ENCODE results near the gene VSTM4.

The VSTM4 gene

DNA sequence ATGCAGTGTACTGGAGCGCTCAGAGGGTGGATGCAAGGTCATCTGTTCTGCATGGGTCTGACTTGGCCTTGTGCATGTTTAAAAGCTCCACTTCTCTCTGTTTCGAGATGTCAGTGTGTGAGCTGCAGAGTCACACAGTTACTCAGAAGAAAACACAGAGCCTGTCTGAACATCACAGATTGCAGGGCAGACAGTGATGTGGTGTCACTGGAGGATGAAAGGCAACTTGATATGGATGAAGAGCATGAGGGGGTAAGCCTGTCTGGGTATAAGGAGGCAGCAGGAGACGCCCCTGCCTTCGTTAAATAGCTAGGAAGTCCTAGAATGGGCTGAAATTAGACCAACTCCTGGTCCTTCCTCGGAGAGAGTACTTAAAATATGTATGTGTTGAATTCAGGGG, 108.2 kb downstream of the VSTM4 start:
- no peak for DNase-seq (ENCODE audit: low spot score)

DNA sequence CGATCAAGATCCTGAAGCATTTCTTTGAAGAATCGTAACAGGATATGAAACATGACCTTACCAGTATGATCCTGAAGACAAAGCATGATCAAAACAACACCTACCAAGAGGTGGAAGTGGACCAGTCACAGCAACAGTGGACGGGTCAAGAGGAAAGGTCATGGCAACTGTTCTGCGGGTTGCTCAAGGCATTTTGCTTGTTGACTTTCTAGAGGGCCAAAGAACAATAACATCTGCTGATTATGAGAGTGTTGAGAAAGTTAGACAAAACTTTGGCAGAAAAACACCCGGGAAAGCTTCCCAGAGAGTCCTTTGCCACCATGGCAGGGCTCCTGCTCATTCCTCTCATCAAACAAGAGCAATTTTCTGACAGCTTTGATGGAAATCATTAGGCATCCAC, 110.1 kb downstream of the VSTM4 start:
- DNase-seq (ENCODE audit: low spot score): no peak

- DNase-seq (ENCODE audit: low spot score): no peak
Observed at GRCh38 chr10:49001870-49002672, 113.3 kb downstream of the VSTM4 start.

GRCh38 chr10:49001402-49001801, 113.9 kb downstream of the VSTM4 start:
- DNase-seq (ENCODE audit: low spot score): no peak

DNA sequence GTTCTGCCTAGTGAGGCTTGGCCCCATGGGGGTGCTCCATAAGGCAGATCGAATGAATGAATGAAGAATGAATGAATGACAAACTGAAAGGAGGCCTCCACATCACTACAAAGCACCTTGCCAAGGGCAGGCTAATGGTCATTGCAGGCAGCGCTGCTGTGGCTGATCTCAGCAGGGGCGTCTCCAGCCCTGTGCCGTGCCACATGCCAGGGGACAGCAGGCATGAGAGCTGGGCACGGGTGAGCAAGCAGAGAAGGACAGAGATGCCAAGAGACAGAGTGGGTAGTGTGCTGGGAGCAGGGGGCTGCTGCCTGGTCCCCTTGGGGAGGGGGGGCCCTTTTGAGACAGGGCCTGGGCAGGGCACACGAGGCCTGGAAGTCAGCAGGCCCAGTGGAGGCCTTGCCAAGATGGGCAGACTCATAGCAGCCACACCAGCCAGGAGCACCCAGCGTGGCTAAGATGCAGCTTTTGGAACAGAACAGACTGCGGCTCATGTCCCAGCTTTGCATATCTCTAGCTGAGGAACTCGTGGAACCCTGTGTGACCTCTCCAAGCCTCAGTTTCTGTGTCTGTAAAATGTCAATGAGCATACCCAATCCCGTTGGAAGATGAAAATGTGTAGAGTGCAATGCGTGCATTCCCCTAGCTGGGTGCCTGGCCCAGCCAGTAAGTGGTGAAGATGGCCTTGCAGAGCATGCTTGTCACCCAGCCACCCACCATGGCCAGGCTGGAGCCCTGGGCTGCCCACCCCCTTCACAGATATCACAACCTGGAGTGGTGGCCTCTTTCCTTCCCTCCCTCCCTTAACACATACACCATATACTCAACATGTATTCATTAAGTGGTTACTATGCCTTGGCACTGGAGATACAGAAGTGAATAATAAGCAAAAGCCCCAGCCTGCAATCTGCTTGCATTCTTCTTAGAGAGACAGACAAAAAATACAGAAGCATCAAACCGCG, 114.6 kb downstream of the VSTM4 start:
- DNase-seq (ENCODE audit: low spot score): no peak

DNA sequence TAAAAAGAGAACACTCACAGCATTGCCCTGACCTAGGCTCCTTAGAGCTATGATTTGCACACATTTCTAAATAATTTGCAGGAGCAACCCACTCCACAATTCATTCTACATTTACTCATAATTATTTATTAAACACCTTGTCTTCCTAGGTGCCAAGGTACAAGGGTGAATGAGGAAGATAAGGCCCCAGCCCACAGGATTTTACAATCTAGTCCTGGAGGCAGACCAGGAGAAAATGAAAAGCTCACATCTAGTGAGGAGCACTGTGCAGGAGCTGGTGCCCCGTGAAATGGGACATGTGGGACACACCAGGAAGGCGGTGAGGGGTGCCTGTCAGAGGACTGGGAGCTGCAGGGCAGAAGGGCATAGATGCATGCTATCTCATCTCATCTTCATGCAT, 116.0 kb downstream of the VSTM4 start:
- no peak for DNase-seq (ENCODE audit: low spot score)

DNA sequence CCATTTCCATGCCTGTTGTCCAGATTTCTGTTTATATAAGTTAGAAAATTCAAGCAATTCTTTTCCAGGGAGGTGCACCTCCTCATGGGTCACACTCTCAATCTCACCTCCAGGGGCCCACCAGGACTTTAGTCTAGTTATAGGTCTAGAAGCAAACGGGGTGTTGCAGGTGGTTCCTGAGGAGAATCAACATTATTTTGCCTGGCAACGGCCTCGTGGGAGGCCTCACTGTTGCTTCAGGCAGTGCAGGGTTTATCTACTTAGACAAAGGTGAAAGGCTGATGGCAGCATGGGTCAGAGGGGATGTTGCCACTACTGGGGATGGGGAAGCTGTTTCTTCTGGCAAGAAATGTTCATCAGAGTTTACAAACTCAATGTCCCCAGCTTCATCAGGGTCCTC, 119.0 kb downstream of the VSTM4 start:
- DNase-seq (ENCODE audit: low spot score): no peak

- DNase-seq (ENCODE audit: low spot score): no peak
Observed at GRCh38 chr10:48993627-48994026, 121.7 kb downstream of the VSTM4 start.

GRCh38 chr10:48990226-48990625, 125.1 kb downstream of the VSTM4 start:
- peak; percentile 47 for DNase-seq (ENCODE audit: low spot score)

DNA sequence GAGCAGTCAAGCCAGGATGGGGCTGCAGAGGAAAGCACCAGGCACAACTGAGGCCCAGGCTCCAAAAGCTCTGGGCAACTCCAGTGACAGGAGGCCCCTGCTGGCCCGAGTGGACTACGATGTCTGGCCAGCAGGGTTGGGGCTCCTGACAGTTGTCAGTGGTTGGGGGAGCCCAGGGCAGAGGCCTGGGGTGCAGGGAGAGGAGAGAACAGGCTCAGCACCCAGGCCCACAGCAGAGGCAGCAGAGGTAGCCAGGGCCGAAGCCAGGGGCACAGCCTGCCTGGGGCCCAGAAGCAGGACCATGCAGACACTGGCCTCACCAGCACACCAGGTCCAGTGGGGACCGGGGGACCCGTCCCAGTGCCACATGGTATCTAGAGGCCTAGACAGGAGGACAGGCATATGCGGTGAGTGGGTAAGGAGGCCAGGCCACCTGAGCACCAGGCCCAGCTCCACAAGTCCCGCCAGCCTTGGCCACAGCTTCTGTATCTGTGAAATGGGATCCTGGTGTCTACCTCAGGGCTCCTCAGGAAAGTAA, 129.6 kb downstream of the VSTM4 start:
- no peak for DNase-seq (ENCODE audit: low spot score)

GRCh38 chr10:48983648-48984351, 131.5 kb downstream of the VSTM4 start:
- no peak for DNase-seq (ENCODE audit: low spot score)

- no peak for DNase-seq (ENCODE audit: low spot score)
Observed at GRCh38 chr10:48982584-48982983, 132.7 kb downstream of the VSTM4 start.

DNA sequence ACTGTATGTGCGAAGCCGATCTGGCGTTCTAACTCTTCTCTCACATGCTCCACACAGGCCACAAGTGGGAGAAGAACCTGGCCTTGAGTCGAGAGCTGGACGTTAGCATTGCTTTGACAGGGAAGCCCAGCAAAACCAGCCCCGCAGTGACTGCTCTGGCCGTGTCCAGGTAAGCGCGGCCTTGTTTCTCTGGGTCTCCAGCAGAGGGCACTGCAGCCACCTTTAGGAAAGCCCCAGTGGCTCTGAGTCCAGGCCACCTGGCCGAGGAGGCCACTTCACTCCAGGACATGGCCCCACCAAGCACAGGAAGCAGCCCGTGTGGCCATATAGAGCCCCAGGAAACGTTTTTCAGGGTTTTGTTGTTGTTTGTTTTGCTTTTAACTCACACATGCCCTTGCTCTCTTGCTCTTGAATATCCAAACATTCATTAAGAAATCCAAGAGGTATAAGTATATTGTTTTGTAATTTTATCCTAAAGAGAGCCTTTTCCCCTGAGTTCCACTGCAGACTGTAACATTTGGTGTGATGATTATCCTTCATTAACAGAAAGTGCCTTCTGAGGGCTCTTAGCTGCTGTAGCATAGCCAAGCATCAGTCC, 133.9 kb downstream of the VSTM4 start:
- DNase-seq (ENCODE audit: low spot score): peak; percentile 50

GRCh38 chr10:48978318-48978717, 137.0 kb downstream of the VSTM4 start:
- no peak for DNase-seq (ENCODE audit: low spot score)

DNA sequence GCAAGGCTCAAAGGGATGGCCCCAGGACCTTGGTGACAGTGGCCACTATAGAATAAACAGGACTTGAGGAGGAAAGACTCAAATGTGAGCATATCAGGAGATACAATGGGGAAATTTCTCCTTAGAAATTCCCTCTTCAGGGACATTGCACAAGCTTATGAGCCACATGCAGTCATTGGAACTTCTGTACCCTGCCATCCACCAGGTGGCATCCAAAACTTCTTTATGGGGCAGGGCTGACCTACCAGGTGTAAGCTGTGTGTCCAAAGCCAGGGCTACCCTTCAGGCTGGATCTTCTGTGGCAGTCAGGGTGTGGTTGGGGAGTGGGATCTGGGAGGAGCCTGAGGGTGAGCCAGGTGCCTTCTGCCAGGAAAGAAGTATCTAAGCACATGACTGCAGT, 139.1 kb downstream of the VSTM4 start:
- no peak for DNase-seq (ENCODE audit: low spot score)

- DNase-seq (ENCODE audit: low spot score): no peak
Observed at GRCh38 chr10:48974510-48975156, 140.7 kb downstream of the VSTM4 start.

DNA sequence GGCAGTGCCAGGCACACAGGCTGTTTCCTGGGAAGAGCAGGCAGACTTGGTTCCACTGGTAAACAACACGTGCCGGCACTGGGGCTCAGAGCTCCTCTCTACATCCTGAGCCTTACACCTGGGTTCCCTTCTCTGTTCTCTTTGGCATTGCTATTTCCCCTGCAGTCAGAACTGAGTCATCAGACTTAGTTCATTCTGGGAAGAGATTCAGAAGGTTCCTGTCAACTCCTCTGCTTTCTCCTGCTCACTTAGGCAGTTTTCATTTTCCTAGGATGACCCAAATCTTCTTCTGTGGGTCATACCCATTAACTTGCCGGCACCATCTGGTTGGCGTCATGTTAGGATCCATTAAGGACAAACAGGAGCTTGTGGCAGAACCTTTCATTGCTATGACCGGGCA, 142.3 kb downstream of the VSTM4 start:
- no peak for DNase-seq (ENCODE audit: low spot score)

DNA sequence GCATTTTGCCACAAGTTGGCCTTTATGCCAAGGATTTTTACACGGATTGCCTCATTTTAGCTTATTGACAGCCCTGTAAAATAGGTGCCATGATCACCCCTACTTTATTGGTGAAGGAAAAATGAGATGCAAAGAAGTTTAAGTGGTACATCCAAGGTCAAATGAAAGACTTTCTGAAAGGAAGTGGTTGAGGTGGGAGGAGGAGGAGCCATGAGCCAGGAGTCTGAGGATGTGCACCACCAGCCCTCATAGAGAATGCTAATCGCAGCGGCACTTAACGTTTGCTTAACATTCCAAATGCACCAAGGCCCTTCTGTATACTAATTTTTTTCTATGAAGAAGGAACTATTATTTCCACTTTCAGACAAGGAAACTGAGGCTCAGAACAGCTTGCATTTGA, 144.7 kb downstream of the VSTM4 start:
- no peak for DNase-seq (ENCODE audit: low spot score)

DNA sequence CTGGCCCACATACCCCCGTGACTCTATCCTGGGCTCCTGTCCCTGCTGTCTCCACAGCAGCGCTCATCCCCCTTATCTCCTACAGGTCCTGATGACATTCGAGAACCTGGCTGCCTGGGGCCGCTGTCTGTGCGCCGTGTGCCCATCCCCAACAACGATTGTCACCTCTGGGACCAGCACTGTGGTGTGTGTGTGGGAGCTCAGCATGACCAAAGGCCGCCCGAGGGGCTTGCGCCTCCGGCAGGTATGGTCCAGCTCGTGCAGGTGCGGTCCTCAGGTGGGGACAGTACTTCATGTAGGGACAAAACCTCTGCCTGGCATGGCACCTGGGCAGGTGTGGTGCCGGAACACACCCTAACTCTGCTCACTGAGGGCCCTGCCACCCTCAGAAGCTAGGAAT, 145.3 kb downstream of the VSTM4 start:
- DNase-seq (ENCODE audit: low spot score): no peak

DNA sequence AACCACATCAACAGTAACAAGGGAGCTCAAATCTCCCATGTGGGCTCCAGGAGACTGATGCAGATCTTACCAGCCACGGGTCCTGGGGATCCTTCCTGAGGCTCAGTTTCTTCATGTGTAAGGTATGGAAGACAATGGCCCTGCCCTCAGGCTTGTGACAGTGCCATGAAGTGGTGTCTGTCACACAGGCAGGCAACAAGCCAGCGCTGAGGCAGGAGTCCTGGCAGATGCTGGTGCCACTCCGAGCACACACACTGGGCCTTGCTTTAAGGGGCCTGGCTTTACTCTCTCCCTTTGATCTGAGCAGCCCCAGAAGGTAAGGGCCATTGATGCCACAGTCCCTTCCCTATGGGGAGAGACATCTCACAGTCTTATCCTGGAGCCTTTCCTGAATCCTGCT, 147.3 kb downstream of the VSTM4 start:
- no peak for DNase-seq (ENCODE audit: low spot score)

- DNase-seq (ENCODE audit: low spot score): no peak
Observed at GRCh38 chr10:48965460-48965859, 149.9 kb downstream of the VSTM4 start.
